ENCODE data around the gene FAM117A. TPM values are rescaled to one million over a fixed set of nuclear protein-coding genes. Genes with fewer than 3 reads are reported as not detected.
A peak's percentile ranks its signal among the peaks of the same experiment; 100 is the strongest.

FAM117A gene
- total and polyA plus RNA-seq, 7 donors: 0.71 to 5.1 (median 2.1) TPM

DNA sequence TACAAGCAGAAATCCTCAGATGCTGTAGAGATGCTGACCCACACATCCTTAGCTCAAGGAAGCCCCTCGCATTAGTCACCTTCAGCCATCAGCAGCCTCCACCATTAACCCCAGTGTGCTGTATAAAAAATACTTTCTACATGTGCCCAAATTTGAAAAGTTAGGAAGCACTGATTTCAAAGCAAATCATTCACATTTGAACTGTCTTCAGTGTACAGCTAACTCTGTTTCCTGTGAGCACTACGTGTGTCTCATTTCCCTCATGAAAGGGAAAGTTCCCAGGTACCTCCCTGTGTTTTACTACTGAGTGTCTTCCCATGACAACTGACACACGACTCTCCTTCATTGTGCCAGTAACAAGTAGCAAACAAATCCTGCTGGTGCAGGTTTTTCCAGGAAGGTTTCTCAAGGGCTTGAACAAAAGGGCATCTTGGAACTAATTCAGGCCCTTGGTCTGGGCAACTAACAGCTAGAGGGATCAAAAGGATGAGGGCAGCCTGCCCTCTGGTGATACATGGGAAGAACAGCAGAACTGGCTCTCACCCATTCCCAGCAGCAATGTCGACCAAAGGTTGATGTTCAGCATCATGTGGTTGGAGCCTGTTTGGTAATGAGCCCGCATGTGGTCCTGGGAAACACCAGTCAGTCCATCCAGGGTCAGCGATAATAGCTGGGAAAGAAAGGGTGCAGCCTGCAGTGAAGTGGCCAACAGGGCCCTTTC, 60.2 kb downstream of the FAM117A start:
- Histone ChIP-seq H3K36me3 (ENCODE audit: insufficient read depth in 1 of 2, low read depth in 1 of 2) (peaks cover 28 to 68% of the 10 kb centered on the region in 2 donors), H3K4me1 (peaks cover 9% of the 10 kb centered on the region), H3K27me3 (ENCODE audit: insufficient read depth in 3 of 3, low read length in 2 of 3) (no peaks in the 10 kb centered on the region), H3K27ac (no peak overlapping the region), H3K9me3 (no peaks in the 10 kb centered on the region), H3K4me3 (no peak overlapping the region)
- intact Hi-C loops (cut with DNase I): loop anchor here in 1 of 2 donors (10.0 kb wide), 1 partner anchor 269 kb away; no protein-coding TSS in a partner anchor
- TF ChIP-seq CTCF (IDR thresholded peaks at IDR 0.05): peak; percentile 46
- DNase-seq (no peak), ATAC-seq (no peak)
- 48 to 54% (median 49%) methylated on average over 6 of the region's 6 CpGs for WGBS, 3 donors

DNA sequence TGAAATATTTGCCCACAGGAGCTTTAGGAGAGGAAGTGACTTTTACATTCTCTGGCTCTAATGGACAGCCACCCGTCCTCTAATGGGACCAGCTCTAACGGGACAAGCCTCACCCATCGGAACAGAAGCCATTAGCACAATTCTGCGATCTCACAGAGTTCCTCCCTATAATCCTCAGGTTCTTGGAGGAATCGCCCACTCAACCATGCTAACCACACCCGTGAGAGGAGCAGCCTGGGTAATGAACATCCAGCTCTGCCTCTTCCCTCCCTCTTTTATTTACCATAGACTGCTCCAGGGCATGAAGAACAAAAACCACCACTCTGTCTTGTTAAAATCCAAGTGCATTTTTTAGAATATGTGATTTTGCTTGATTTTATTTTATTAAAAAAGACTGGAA, 63.0 kb downstream of the FAM117A start:
- no peak for TF ChIP-seq CTCF (IDR thresholded peaks at IDR 0.05)
- intact Hi-C loops (cut with DNase I): loop anchor here in 1 of 2 donors (10.0 kb wide), 1 partner anchor 266 kb away; no protein-coding TSS in a partner anchor
- Histone ChIP-seq H3K27ac (no peak overlapping the region), H3K27me3 (ENCODE audit: insufficient read depth in 3 of 3, low read length in 2 of 3) (no peaks in the 10 kb centered on the region), H3K4me1 (no peaks in the 10 kb centered on the region), H3K4me3 (no peak overlapping the region), H3K36me3 (ENCODE audit: insufficient read depth in 1 of 2, low read depth in 1 of 2) (peaks cover 26 to 62% of the 10 kb centered on the region in 2 donors), H3K9me3 (no peaks in the 10 kb centered on the region)
- DNase-seq (no peak), ATAC-seq (no peak)
- WGBS, 3 donors: 81 to 84% (median 83%) methylated on average over 6 of the region's 6 CpGs

DNA sequence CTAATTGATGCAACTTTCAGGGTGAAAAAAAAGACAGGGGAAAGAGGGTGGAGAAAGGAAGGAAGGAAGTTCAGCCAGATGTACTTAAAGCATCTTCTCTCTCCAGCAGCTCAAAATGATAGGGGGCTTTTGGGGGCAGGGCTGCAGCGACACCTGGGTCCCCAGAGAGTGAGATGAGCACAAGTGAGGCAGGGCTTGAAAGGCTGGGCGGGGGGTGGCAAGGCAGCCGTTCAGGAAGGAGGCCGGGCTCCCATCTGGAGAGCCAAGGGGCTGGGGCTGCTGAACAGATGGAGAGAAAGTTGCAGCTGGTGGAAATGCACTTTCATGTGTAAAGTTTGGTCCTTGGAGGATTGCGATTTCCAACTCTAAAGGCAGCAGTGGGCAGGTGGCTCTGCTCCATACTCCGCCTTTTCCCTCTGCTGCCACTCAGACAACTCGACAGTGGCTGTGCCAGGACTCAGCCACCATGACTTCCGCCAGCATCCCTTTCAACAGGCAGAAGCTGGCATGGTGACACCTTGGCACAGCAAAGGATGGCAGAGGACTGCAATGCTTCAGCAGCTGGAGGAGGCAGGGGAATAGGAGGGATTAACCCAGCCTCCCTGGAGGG, 63.9 kb downstream of the FAM117A start:
- 39 to 47% (median 43%) methylated on average over 8 of the region's 8 CpGs for WGBS, 3 donors
- no peak overlapping the region for H3K4me3 ChIP-seq
- no peak for ATAC-seq
- no peak for TF ChIP-seq CTCF (IDR thresholded peaks at IDR 0.05)
- intact Hi-C loops (cut with DNase I): loop anchor here (10.0 kb wide), 2 partner anchors 265 to 295 kb away; partner anchors contain the start of gene DLX3 (in 1 of the 2)
- H3K27me3 ChIP-seq (ENCODE audit: insufficient read depth in 3 of 3, low read length in 2 of 3): no peaks in the 10 kb centered on the region
- no peak overlapping the region for H3K27ac ChIP-seq
- peaks cover 20 to 53% of the 10 kb centered on the region in 2 donors for H3K36me3 ChIP-seq (ENCODE audit: insufficient read depth in 1 of 2, low read depth in 1 of 2)
- no peak for DNase-seq
- no peaks in the 10 kb centered on the region for H3K9me3 ChIP-seq
- H3K4me1 ChIP-seq: no peaks in the 10 kb centered on the region

- 31 to 34% (median 33%) methylated on average over 6 of the region's 6 CpGs for WGBS, 3 donors
- peak overlapping the region; percentile 12 for H3K27ac ChIP-seq
- intact Hi-C loops (cut with DNase I): loop anchor here in 1 of 2 donors (10.0 kb wide), 1 partner anchor 297 kb away; the partner anchor contains the start of gene DLX3
Measured at GRCh38 chr17:49698005-49698404, 65.9 kb downstream of the FAM117A start.

More at GRCh38 chr17:49698005-49698404, 65.9 kb downstream of the FAM117A start:
- Histone ChIP-seq H3K36me3 (ENCODE audit: insufficient read depth in 1 of 2, low read depth in 1 of 2) (peaks cover 10 to 33% of the 10 kb centered on the region in 2 donors), H3K9me3 (no peaks in the 10 kb centered on the region), H3K27me3 (ENCODE audit: insufficient read depth in 3 of 3, low read length in 2 of 3) (no peaks in the 10 kb centered on the region), H3K4me1 (no peaks in the 10 kb centered on the region), H3K4me3 (no peak overlapping the region)
- TF ChIP-seq CTCF (IDR thresholded peaks at IDR 0.05): no peak
- ATAC-seq (no peak), DNase-seq (no peak)

Data from psoas muscle (tissue), 8 donors.